ENCODE measurements around the gene TRIM75.
"Not testable (repeated sequence)": the region's sequence is repeated elsewhere in the genome, so short reads cannot be mapped to it uniquely, and the experiment has no call there.

Gene TRIM75
- total RNA-seq: 0 to 0.03 (median 0) reads per million in 18 experiments

DNA sequence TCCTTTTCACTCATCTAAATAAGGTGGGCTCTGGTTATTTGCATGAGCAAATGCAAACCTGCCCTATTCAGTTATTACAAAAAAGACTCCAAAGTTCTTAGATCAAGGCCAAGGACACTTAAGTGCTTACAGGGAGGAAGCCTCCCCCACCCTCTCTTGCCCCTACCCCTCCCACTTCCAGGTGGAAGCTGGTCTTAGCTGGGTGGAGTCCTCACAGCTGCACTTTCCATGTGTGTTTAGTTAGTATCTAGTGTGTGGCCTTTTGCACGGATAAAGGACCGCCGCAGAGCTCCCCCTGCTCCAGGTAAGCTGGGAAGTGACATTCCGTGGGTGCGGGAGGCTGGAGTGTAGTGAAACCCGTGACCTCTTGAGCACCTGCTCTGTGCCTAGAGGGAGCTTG is at the start of gene TRIM75:
Gene TRIM75, plus strand, starts transcription at position 222 of the 400 bp plus-strand sequence. CDS start 5,282 bp downstream, outside the sequence.
- no peak for DNase-seq

DNA sequence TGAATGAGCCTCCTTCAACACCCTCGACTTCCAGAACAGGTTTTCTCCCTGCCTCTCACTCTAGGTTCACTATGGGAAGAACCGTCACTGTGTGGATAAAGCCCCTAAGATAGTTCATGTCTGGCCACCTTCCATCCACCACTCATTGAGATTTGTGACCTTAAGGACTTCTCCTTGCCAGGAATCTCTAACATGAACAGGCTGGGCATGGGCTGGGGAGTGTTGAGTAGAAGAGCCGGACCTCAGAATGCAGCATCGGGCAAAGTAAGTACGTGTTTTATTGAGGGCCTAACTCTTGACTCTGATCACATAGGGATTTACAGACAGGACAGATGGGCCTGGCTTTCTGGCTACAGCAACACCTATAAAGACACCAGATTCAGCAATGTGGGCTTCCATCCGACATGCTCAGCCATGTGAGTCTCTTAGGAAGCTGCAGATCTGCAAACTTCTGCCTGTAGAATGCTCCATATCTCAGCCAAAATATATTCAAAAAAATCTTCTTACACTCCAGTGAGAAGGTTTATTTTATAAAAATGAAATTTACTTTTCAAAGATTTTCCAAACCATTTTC is 48.2 kb upstream of the TRIM75 start:
- no peak for DNase-seq

DNA sequence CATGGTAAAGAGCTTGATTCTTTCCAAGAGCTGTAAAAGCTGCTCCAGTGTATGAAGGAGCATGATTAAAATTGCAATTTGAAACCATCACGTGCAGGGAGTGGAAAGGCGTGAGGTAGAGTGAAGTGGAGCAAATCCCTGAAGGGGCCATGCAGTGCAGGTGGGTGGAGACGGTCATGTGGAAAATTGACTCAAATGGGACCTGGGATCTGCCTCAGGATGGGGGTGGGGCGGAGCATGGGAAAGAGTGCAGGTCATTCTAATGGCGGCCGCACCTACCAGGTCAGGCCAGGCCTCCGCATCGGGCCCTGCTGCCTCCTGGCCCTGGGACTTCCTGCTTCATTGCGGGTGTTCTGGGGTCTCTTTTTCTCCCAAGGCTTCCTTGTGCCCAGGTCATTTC is 47.2 kb upstream of the TRIM75 start:
- DNase-seq: no peak

DNA sequence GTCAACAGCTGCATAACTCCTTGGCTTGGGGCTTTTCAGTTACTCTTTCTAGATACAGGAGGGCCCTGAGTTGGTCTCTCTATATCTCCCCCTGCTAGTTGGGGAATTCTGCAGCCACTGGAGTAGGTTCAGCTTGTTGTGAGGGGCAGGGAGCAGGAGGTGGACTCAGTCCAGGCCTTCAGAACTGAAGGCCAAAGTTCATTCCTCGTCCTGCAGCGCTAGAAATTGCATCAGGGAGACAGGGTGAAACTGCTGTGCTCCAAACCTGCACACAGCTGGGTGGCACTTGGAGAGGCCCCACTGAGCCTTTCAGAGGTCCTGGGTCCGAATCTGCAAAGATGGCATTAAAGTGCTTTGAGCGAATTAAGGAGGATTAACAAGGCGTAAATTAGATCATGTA is 46.8 kb upstream of the TRIM75 start:
- no peak for DNase-seq

DNA sequence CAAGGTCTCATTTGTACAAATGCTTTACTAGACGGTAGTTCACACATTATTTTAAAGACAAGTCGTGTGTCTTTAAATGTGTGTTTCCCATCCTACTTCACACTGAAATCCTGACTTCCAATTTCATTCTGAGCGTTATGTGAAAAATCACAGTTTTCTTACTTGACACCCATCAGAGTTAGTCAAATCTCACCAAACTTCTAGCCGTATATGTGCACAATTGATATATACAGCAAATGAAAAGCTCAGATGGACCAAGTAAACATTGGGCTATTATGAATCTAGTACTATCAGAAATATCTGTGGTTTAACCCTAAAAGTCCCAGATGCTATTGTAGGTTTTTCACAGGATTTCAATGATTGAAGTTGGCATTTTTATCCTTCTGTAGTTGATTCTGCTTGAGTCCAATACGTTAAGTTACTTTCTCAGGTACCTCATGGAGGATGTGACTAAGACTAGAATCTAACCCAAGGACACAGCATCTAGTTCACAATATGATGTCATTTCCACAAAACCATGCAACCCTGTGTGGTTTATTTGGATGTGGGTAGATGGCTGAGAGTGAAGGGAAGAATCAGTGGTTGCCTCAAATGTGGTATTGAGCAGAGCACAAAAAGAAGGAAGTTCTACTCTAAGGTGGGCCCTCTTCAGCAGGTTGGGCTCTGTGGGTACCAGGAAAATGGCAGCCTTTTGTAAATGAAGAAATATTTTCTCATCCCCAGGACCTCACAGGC is 44.0 kb upstream of the TRIM75 start:
- DNase-seq: no peak

DNA sequence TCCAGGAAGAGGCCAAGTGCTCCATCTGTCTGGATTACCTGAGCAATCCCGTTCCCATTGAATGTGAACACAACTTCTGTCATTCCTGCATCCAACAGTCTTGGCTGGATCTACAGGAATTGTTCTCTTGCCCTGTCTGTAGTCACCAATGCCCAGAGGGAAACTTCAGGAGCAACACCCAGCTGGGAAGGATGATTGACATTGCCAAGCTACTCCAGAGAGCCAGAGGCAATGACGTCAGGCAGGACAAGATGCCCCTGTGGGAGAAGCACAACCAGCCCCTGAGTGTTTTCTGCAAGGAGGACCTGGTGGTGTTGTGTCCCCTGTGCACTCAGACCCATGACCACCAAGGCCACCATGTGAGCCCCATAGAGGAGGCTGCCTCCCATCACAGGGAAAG is 43.2 kb upstream of the TRIM75 start:
- no peak for DNase-seq

DNA sequence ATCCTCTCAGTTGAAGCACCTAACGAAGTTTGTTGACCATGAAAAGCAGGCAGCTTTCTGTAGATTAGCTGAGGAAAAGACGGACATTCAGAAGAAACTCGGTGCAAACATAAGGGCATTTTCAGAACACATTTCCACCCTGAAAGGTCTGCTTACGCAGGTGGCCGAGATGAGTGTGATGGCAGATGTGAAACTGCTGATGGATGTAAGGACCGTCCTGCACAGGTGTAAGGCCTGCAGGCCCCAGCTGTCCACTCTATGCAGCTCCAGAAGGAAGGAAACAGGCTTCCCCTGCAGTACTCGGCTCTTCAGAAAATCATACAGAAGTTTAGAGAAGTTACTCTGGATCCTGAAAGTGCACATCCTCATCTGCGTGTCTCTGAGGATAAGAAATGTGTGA is 42.7 kb upstream of the TRIM75 start:
- no peak for DNase-seq

DNA sequence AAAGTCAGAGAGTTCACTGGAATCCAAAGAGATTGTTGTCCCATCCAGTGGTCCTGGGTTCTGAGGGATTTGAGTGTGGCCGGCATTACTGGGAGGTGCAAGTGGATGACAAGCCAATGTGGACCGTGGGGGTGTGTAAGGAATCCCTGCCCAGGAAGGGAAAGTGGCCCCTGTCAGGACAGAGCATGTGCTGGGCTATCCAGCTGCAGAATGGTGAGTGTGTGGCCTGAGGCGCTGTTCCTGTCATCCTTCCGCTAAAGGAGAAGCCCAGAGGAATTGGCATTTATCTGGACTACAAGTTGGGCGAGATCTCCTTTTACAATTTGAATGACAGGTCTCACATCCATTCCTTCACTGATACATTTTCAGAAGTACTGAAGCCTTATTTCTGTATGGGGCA is 42.3 kb upstream of the TRIM75 start:
- DNase-seq: no peak

DNA sequence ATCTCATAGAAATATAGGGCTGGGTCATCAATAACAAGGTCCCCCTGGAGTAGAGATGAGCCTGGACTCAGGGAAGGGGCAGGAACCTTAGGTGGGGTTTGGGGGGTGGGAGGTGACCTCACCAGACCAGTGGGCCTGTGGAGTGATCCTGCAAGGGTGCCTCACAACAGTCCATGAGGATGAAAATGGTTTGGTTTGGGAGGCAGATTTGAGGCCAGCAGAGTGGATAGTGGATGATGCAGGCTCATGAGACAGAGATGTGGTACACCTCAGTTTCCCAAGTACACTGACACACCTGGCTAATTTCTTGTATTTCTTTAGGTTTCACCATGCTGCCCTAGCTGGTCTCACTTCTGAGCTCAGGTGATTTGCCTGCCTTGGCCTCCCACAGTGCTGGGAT is 40.0 kb upstream of the TRIM75 start:
- no peak for DNase-seq

DNA sequence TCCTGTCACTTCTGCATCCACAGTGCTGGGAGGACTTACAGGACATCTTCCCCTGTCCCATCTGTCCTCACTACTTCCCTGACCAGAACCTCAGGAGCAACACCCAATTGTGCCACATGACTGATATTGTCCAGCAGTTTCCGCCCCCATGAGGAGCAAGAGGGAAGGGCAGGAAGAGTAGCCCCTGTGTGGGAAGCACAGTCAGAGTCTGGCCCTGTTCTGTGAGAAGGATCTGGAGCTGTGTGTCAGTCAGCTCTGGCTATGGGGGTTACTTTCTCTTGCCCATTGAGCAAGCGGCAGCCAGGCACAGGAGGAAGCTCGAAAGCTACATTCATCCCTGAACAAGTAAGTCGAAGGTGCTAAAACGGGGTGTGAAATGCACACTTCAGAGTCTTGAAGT is 36.7 kb upstream of the TRIM75 start:
- DNase-seq: no peak

DNA sequence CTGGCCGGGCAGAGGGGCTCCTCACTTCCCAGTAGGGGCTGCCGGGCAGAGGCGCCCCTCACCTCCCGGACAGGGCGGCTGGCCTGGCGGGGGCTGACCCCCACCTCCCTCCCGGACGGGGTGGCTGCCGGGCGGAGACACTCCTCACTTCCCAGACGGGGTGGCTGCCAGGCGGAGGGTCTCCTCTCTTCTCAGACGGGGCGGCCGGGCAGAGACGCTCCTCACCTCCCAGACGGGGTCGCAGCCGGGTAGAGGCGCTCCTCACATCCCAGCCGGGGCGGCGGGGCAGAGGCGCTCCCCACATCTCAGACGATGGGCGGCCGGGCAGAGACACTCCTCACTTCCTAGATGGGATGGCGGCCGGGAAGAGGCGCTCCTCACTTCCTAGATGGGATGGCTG is 33.7 kb upstream of the TRIM75 start:
- DNase-seq: not testable (repeated sequence)

DNA sequence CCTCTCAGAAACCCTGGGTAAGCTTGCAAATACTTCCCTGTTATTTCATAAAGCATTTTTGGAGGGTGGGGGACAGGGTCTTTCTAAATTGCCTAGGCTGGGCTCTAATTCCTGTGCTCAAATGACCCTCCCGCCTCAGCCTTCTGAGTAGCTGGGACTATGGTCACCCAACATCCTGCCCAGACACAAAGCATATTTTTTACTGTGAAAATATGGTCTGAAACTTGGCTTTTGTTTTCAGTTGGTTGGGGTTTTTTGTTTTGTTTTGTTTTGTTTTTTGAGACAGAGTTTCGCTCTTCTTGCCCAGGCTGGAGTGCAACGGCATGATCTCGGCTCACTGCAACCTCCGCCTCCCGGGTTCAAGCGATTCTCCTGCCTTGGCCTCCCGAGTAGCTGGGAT is 27.9 kb upstream of the TRIM75 start:
- DNase-seq: not testable (repeated sequence)

DNA sequence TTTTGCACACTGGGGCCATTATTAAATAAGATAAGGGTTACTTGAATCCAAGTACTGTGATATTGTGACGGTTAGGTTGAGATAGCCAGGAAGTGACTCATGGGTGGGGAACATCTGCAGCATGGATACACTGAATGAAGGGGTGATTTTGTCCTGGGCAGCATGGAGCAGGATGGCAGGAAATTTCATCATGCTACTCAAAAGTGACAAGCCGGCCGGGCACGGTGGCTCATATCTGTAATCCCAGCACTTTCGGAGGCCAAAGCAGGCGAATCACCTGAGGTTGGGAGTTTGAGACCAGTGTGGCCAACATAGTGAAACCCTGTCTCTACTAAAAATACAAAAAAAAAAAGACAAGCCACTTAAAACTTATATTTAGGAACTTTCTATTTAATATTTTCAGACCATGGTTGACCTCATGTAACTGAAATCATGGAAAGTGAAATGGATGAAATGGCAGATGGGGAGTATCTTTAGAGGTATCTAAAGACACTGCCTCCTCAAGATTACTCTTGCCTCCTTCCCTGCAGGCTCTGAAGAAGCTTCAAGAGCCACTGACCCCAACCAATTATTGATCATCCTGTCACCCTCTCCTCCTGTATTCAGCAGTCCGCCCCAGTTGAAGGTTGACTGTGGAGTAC is 25.8 kb upstream of the TRIM75 start:
- DNase-seq: no peak

DNA sequence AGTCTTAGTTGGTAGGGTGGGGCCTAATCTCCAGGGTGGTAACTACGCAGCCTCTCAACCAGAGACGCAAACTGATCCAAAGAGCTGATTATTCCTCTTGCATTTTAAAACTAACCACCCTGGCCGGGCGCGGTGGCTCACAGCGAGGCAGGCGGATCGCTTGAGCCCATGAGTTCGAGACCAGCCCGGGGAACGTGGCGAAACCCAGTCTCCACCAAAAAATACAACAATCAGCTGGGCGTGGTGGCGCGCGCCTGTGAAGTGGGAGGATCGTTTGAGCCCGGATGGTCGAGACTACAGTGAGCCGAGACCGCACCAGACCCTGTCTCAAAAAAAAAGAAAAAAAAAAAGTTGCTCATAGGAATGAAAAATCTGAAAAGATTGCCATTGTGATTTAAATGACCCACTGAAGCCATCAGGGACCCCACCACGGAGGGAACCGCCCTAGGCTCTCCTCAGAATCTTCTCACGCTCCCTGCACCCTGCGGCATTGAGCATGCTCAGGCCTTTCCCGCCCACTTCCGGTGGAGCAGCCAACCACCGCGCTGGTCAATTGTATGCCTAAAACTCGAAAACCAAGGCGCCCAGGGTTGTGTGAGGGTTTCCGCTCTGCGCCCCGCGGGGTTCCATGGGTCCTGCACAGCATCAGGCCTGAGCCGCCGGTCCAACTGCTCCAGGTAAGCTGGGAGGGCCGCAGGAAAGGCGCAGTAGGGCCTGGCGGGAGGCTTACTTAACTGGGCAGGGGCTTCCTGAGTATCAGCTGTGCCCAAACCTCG is 22.0 kb upstream of the TRIM75 start, which contains the start of gene TRIM60:
Gene TRIM60, plus strand, starts transcription at position 564 of the 776 bp plus-strand sequence. CDS start 8,074 bp downstream, outside the sequence.
- no peak for DNase-seq

DNA sequence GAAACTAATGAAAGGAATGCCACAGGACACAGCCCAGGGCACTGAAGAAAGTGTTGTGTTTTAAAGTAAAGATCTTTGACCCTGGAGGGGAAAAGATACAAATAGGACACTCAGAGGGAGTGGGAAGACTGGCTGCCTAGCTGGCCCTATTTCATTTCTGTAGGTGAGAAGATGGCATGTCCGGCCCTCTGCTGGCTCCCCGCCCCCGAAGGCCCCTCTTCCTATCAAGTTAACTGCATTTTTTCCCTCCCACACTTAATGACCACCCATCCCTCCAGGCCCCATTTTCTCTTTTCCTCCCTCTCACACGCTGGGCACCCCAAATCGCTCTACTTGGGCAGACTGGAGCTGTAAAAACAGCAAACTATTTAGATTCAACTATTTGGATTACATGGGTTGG is 5.5 kb upstream of the TRIM75 start:
- DNase-seq: no peak

DNA sequence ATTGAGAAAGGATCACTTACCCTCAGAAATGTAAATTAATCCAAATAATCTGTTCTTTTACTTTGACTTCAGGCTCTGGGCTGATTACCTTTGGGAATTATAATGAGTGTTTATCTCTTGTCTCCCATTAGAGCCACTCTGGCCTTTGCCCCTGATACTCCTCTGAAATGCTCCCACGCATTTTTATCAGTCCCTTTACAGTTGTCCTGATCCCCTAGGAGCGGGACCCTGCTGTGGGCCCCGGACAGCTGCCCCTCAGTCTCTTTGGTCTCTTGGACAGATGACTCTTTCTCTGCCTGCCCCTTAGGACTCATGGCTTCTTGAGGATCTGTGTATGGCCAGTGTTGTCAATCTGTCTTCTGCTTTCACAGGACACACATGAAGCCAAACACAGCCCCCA is 1.0 kb upstream of the TRIM75 start:
- no peak for DNase-seq

DNA sequence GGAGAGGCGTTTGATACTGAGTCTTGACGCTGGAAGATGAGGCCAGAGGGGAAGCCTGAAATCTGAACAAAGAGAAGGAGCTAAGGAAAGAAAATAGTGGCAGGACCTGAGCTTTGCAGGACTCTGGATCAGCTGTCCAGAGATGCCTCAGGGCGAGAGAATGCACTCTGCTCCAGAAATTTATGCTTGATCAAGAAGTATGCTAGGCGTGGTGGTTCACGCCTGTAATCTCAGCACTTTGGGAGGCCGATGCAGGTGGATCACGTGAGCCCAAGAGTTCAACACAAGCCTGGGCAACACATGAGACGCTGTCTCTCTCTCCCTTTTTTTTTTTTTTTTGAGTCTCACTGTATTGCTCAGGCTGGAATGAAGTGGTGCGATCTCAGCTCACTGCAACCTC is 1.9 kb downstream of the TRIM75 start:
- DNase-seq: no peak

DNA sequence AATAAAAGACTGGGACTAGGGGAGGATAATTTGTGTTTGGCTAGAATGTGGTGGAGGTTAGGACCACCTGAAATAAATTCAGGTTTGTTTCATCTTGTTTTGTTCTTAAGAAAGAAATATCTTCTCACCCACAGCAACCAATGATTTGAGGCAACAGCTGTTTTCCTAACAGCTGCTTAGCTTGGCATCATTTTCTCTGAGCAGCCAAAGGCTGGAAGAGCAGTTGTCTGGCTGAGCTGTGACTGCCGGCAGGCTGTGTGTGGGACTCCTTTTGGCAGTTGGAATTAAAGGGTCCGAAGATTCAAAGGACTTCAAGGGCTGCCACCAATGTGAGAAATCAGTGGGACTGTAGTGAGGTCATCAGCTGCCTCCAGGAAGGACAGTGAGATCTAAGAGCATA is 5.0 kb downstream of the TRIM75 start:
- no peak for DNase-seq

DNA sequence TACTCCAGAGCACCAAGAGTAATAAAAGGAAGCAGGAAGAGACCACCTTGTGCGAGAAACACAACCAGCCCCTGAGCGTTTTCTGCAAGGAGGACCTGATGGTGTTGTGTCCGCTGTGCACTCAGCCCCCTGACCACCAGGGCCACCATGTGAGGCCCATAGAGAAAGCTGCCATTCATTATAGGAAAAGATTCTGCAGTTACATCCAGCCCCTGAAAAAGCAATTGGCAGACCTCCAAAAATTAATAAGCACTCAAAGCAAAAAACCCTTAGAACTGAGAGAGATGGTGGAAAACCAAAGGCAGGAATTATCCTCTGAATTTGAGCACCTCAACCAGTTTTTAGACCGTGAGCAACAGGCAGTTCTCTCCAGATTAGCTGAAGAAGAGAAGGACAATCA is 5.7 kb downstream of the TRIM75 start:
- no peak for DNase-seq

DNA sequence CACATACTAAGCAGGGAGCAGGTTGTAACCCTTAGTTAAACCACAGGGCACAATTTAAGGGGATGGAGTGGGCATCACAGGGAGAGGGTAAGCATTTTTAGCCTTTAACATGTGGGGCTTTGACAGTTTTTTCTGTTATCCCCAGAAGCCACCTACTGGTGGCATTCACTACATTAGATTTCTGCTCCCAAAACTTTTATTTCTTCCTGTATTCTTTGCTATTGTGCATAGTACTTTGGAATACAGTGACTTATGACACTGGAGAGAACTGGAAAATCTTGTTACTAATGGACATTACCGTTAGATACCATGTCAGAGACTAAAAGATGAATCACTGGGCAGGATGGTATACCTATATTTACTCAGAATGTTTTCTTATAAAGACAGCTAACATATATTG is 7.3 kb downstream of the TRIM75 start:
- DNase-seq: no peak

DNA sequence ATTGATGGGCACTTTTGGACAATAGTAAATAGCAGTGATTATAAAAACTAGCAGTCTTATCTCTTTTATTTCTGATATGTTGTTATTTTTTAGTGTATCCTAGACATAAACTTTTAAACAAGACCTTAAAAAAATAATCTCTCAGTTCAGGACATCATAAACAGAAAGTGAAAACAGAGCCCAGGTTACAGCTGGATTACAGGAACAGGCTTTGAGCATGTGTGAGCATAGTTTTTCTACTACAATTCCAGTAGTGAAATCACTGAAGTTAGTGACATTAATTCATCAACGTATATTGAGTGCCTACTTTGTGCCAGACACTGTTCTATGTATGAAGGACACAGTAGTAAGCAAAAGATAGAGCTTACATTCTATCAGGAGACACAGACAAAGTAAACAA is 16.9 kb downstream of the TRIM75 start:
- DNase-seq: no peak

DNA sequence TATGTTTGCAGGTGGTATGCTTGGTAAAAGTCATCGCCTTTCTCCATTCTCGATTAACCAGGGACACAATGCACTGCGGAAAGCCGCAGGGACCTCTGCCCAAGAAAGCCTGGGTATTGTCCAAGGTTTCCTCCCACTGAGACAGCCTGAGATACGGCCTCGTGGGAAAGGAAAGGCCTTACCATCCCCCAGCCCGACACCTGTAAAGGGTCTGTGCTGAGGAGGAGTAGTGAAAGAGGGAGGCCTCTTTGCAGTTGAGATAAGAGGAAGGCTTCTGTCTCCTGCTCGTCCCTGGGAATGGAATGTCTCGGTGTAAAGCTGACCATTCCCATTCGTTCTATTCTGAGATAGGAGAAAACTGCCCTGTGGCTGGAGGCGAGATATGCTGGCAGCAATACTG is 19.7 kb downstream of the TRIM75 start:
- DNase-seq: not testable (repeated sequence)

DNA sequence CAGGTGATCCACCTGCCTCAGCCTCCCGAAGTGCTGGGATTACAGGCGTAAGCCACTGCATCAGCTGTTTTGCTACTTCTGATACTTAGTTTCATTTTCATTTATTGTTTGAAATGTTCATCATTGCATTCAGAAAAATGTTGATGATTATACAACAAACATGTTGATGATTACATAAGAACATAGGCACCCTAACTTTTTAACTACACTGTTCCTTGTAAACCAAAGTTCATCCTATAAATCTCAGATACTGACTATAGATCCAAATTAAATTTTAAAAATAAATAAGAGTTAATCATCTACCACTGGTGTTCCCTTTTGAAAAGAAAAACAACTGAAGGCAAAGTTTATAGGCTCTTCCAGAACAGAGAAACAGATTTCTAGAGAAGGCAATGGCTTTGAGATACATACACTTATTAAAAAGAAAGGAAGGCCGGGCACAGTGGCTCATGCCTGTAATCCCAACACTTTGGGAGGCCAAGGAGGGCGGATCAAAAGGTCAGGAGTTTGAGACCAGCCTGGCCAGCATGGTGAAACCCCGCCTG is 23.4 kb downstream of the TRIM75 start:
- no peak for DNase-seq
